ENCODE results near the gene CRYBA4. TPM values are rescaled to one million over a fixed set of nuclear protein-coding genes. Genes with fewer than 3 reads are reported as not detected.

Gene CRYBA4
- total and polyA plus RNA-seq, 9 donors: 0.59 TPM; not detected in 8

GRCh38 chr22:26632422-26633155 is 10.8 kb downstream of the CRYBA4 start:
- Histone ChIP-seq H3K27me3 (no peaks in the 10 kb centered on the region), H3K36me3 (no peaks in the 10 kb centered on the region), H3K9me3 (peaks cover 0 to 3% of the 10 kb centered on the region in 2 donors), H3K27ac (no peak overlapping the region), H3K4me3 (no peak overlapping the region), H3K4me1 (ENCODE audit: insufficient read depth) (no peaks in the 10 kb centered on the region)
- TF ChIP-seq POLR2A (IDR thresholded peaks at IDR 0.05): no peak
- no peak for TF ChIP-seq CTCF (IDR thresholded peaks at IDR 0.05)
- TF ChIP-seq EP300 (IDR thresholded peaks at IDR 0.05): no peak
- no peak for DNase-seq
- intact Hi-C loops (cut with DNase I): no loop called here
- WGBS, 3 donors: 35 to 56% (median 42%) methylated on average over 8 of the region's 8 CpGs

- Histone ChIP-seq H3K36me3 (no peaks in the 10 kb centered on the region), H3K27ac (no peak overlapping the region), H3K9me3 (peaks cover 0 to 3% of the 10 kb centered on the region in 2 donors), H3K27me3 (no peaks in the 10 kb centered on the region), H3K4me3 (no peak overlapping the region), H3K4me1 (ENCODE audit: insufficient read depth) (no peaks in the 10 kb centered on the region)
- TF ChIP-seq CTCF (IDR thresholded peaks at IDR 0.05) (no peak), POLR2A (IDR thresholded peaks at IDR 0.05) (no peak), EP300 (IDR thresholded peaks at IDR 0.05) (no peak)
- intact Hi-C loops (cut with DNase I): no loop called here
- DNase-seq: no peak
- 74 to 87% (median 85%) methylated on average over 3 of the region's 3 CpGs for WGBS, 3 donors
These were observed 12.4 kb downstream of the CRYBA4 start for GRCh38 chr22:26634189-26634588.

GRCh38 chr22:26635117-26635516 is 13.4 kb downstream of the CRYBA4 start:
- H3K27me3 ChIP-seq: no peaks in the 10 kb centered on the region
- no peaks in the 10 kb centered on the region for H3K36me3 ChIP-seq
- WGBS, 3 donors: 72 to 86% (median 79%) methylated on average over 2 of the region's 2 CpGs
- peaks cover 0 to 3% of the 10 kb centered on the region in 2 donors for H3K9me3 ChIP-seq
- intact Hi-C loops (cut with DNase I): no loop called here
- no peak overlapping the region for H3K4me3 ChIP-seq
- no peak overlapping the region for H3K27ac ChIP-seq
- no peak for DNase-seq
- TF ChIP-seq EP300 (IDR thresholded peaks at IDR 0.05) (no peak), CTCF (IDR thresholded peaks at IDR 0.05) (no peak), POLR2A (IDR thresholded peaks at IDR 0.05) (no peak)
- no peaks in the 10 kb centered on the region for H3K4me1 ChIP-seq (ENCODE audit: insufficient read depth)

- 17 to 43% (median 21%) methylated on average over 1 of the region's 1 CpG for WGBS, 3 donors
- TF ChIP-seq CTCF (IDR thresholded peaks at IDR 0.05) (no peak), POLR2A (IDR thresholded peaks at IDR 0.05) (no peak), EP300 (IDR thresholded peaks at IDR 0.05) (no peak)
- H3K36me3 ChIP-seq: no peaks in the 10 kb centered on the region
- intact Hi-C loops (cut with DNase I): no loop called here
- H3K4me1 ChIP-seq (ENCODE audit: insufficient read depth): no peaks in the 10 kb centered on the region
- no peak overlapping the region for H3K27ac ChIP-seq
- peaks cover 0 to 3% of the 10 kb centered on the region in 2 donors for H3K9me3 ChIP-seq
- no peak overlapping the region for H3K4me3 ChIP-seq
- H3K27me3 ChIP-seq: no peaks in the 10 kb centered on the region
- DNase-seq: no peak
These were observed 14.5 kb downstream of the CRYBA4 start for GRCh38 chr22:26636296-26636695.
